Esophagus squamous epithelium (tissue), 5 donors: ENCODE measurements around the gene SPAG8. TPM values are rescaled to one million over a fixed set of nuclear protein-coding genes. Genes with fewer than 3 reads are reported as not detected.

Experiments
- DNase-seq: peaks from one replicate; lab custom pipeline; 2025; lab: John Stamatoyannopoulos, UW
- H3K27ac ChIP-seq, 4 donors: fragments of 200-600 bp; sonication (generic); one replicate each; pipeline ENCODE4 v1.5.1; 2016 to 2019; ENCODE audit warnings: mild to moderate bottlenecking in 1 of 4
- H3K27me3 ChIP-seq, 4 donors: fragments of 200-600 bp; sonication (generic); 1 replicate in 3 of 4; 2 replicates in 1 of 4; pipeline versions ENCODE4 v1.5.1 to v1.6.0; 2017 to 2021; ENCODE audit warnings: antibody characterized with exemption in 1 of 4
- H3K36me3 ChIP-seq, 3 donors: fragments of 200-600 bp; sonication (generic); one replicate each; pipeline ENCODE4 v1.5.1; 2016 to 2019
- H3K4me1 ChIP-seq, 3 donors: fragments of 200-600 bp; sonication (generic); one replicate each; pipeline ENCODE4 v1.5.1; 2017 to 2019
- H3K4me3 ChIP-seq, 4 donors: fragments of 200-600 bp; sonication (generic); 1 replicate in 3 of 4; 2 replicates in 1 of 4; pipeline ENCODE4 v1.5.1; 2016 to 2019; ENCODE audit warnings: mild to moderate bottlenecking in 2 of 4, moderate library complexity in 1 of 4
- H3K9me3 ChIP-seq, 3 donors: fragments of 200-600 bp; sonication (generic); one replicate each; pipeline ENCODE4 v1.5.1; 2016 to 2019
- POLR2A ChIP-seq, 4 donors: fragments of 450-650 bp; IDR thresholded peaks; one replicate each; pipeline ENCODE4 v1.6.1; 2017; ENCODE audit warnings: antibody characterized with exemption in 4 of 4, mild to moderate bottlenecking in 4 of 4, moderate library complexity in 3 of 4
- WGBS, 2 donors: methylation state at CpG; one replicate each; pipeline ENCODE4 v1.1.5; 2018; 5-methylcytosine and 5-hydroxymethylcytosine counted together
- intact Hi-C: fragments of 100-400 bp; cut with DNase I; formaldehyde crosslinking; loops from one replicate; pipeline ENCODE4 v1.15.0; 2022
- total RNA-seq, 4 donors: library from RNA; depleted of rRNA; stranded (reverse); fragments of >200 nt; gene quantifications; one replicate each; pipeline ENCODE4 v1.1.0, GENCODE V29; 2016
- TF ChIP-seq, protein P1 (sequence below), 6 experiments: fragments of 450-650 bp in 4 of 6; fragments of 200-600 bp in 2 of 6; sonication (generic) in 2 of 6; IDR thresholded peaks; one replicate each; pipeline ENCODE4 v1.5.1; 2016 to 2019; ENCODE audit warnings: antibody characterized with exemption in 6 of 6, mild to moderate bottlenecking in 4 of 6, moderate library complexity in 4 of 6
- donor health status: DM: yes; HTN: yes; CAD: no.

SPAG8 gene
- total RNA-seq, 4 donors from 2014 or later, result not detected

DNA sequence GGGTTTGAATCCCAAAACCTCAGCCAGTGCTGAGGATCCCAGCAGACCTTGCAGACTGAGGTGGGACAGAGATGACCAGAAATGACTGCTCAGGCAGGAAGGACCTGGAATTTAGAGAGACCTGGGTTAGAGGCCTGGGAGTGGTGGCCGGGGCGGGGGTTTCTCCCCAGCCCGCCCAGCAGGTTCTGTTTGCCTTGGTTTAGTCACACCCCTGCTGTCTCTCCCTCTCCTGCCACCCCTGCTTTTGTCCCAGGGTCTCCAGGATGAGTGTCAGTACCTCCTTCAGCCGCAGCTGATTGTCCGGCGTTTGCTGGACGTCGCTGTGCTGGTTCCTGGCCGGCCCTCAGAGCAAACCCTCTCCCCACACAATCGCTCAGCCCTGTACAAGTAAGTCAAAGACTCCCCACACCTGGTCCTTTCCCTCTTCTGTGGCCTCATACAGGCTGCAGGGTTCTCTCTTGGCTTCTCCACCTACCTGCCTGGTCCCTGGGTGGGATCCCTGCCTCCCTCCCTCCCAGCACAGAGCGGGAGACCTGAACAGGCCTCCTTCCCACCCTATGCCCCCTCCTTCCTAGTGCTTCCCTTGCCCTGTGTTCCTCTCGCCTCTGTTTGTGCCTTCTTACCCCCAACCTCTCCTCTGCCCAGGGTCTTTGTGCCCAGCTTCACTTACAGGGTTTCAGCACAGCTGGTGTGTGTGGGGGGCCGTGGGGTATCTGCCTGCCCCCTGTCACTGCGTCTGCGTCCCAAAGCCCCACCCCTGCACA, 29.0 kb upstream of the SPAG8 start:
- intact Hi-C loops, result no loop called here
- DNase-seq, result no peak
- TF ChIP-seq, protein P1, sequence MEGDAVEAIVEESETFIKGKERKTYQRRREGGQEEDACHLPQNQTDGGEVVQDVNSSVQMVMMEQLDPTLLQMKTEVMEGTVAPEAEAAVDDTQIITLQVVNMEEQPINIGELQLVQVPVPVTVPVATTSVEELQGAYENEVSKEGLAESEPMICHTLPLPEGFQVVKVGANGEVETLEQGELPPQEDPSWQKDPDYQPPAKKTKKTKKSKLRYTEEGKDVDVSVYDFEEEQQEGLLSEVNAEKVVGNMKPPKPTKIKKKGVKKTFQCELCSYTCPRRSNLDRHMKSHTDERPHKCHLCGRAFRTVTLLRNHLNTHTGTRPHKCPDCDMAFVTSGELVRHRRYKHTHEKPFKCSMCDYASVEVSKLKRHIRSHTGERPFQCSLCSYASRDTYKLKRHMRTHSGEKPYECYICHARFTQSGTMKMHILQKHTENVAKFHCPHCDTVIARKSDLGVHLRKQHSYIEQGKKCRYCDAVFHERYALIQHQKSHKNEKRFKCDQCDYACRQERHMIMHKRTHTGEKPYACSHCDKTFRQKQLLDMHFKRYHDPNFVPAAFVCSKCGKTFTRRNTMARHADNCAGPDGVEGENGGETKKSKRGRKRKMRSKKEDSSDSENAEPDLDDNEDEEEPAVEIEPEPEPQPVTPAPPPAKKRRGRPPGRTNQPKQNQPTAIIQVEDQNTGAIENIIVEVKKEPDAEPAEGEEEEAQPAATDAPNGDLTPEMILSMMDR (IDR thresholded peaks at IDR 0.05), result no peak
- TF ChIP-seq POLR2A (IDR thresholded peaks at IDR 0.05), result no peak

DNA sequence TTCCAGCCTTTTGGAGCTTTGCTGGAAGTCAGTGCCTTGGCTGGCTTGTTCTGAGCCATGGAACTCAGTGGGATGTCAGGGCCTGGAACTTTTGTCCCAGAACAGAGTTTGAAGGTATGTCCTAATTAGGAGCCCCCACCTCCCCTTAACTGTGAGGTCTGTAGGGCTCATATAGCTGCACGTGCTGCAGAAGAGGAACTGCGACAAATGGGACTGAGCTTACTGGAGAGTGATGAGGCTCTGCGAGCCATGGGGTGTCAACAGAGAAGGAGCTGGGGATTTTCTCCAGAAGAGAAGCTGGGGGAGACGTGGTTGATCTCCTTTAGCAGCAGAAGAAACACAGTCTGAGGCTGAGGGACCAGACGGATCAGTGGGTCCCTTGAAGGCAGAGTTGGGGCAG, 27.9 kb upstream of the SPAG8 start:
- 83 to 100% methylated on average over 2 to 5 of the region's 5 CpGs for WGBS, 2 donors
- H3K4me3 ChIP-seq, result no peak overlapping the region
- peaks cover 12 to 29% (median 14%) of the 10 kb centered on the region in 3 donors for H3K4me1 ChIP-seq
- H3K36me3 ChIP-seq, result no peaks in the 10 kb centered on the region
- TF ChIP-seq, protein P1 (IDR thresholded peaks at IDR 0.05), result no peak
- no peak for TF ChIP-seq POLR2A (IDR thresholded peaks at IDR 0.05)
- intact Hi-C loops, result no loop called here
- peaks cover 0 to 57% (median 0%) of the 10 kb centered on the region in 4 donors for H3K27me3 ChIP-seq
- no peak for DNase-seq
- no peaks in the 10 kb centered on the region for H3K9me3 ChIP-seq
- H3K27ac ChIP-seq, result no peak overlapping the region

More for the DNA sequence above, 29.0 kb upstream of the SPAG8 start:
- 92 to 94% methylated on average over 13 to 14 of the region's 15 CpGs for WGBS, 2 donors
- Histone ChIP-seq H3K4me3 (no peak overlapping the region), H3K4me1 (peaks cover 23 to 38% (median 26%) of the 10 kb centered on the region in 3 donors), H3K27me3 (peaks cover 0 to 58% (median 0%) of the 10 kb centered on the region in 4 donors), H3K27ac (no peak overlapping the region), H3K9me3 (no peaks in the 10 kb centered on the region), H3K36me3 (no peaks in the 10 kb centered on the region)

DNA sequence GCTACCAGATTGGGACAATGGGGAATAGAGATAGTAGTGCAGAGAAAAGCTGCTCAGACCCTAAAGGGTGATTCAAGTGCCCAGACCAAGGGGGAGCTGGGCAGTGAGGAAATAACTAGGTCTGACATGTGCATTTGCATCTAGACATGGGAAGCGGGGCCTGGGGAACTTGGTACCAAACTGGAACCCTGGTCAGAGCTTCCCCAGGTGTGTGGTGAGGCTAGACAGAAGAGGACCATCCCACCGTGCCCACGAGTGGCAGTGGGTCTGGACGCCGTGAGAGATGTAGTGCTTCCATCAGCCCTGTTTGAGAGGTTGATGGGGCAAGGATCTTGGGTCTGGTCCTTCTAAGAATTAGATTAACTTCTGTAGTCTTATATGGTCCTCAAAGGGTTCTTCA, 24.5 kb upstream of the SPAG8 start:
- no peak overlapping the region for H3K4me3 ChIP-seq
- TF ChIP-seq POLR2A (IDR thresholded peaks at IDR 0.05), result no peak
- TF ChIP-seq, protein P1 (IDR thresholded peaks at IDR 0.05), result no peak
- H3K36me3 ChIP-seq, result no peaks in the 10 kb centered on the region
- no peaks in the 10 kb centered on the region for H3K9me3 ChIP-seq
- intact Hi-C loops, result no loop called here
- H3K27me3 ChIP-seq, result peaks cover 0 to 38% (median 0%) of the 10 kb centered on the region in 4 donors
- no peak overlapping the region for H3K27ac ChIP-seq
- WGBS, 2 donors, result 90 to 91% methylated on average over 5 of the region's 5 CpGs
- peaks cover 5 to 31% (median 11%) of the 10 kb centered on the region in 3 donors for H3K4me1 ChIP-seq
- DNase-seq, result no peak

DNA sequence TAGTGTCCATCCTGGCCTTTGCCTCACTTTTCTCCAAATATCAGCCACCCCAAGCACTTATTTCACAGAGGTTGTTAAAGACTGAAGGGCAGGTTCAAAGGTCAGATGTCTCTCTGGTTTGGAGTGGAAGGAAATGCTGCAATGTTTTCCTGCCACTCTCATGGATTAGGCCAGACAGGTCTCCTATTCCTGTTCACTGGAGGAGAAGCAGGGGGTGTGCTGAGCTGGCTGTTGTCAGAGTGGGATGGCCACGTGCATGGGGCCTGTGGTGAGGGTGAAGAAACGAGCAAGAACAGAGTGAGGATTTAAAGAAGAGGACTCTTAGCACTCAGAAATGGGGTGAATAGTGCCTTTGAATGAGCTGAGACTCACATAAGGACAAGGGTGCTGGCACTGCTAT, 23.7 kb upstream of the SPAG8 start:
- peaks cover 0 to 30% (median 0%) of the 10 kb centered on the region in 4 donors for H3K27me3 ChIP-seq
- no peaks in the 10 kb centered on the region for H3K36me3 ChIP-seq
- 81 to 85% methylated on average over 2 of the region's 2 CpGs for WGBS, 2 donors
- H3K4me3 ChIP-seq, result no peak overlapping the region
- peaks cover 5 to 39% (median 11%) of the 10 kb centered on the region in 3 donors for H3K4me1 ChIP-seq
- no peak for TF ChIP-seq POLR2A (IDR thresholded peaks at IDR 0.05)
- no peak overlapping the region for H3K27ac ChIP-seq
- no peak for DNase-seq
- intact Hi-C loops, result no loop called here
- no peaks in the 10 kb centered on the region for H3K9me3 ChIP-seq

DNA sequence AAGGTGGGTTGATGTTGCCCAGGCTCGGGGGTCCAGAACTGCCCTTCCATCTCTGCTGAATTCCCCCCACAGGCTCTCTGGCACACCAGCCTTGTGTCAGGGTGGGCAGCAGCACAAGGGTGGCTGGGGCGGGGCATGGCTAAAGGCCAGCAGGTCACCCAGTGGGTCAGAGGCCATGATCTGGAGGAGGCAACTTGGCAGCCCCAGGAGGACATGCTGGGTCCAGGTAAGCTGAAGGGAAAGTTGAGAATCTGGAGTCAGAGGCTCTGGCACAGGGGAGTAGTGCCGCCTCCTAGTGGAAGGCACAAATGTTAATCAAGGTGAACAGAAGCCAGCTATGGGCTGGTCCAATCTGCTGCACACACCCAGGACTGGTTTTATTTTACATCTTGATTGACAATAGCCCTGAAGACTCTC, 23.2 kb upstream of the SPAG8 start:
- Histone ChIP-seq H3K27me3 (peaks cover 0 to 24% (median 0%) of the 10 kb centered on the region in 4 donors), H3K36me3 (no peaks in the 10 kb centered on the region), H3K27ac (no peak overlapping the region), H3K9me3 (no peaks in the 10 kb centered on the region), H3K4me3 (no peak overlapping the region), H3K4me1 (peaks cover 8 to 44% (median 11%) of the 10 kb centered on the region in 3 donors)
- intact Hi-C loops, result no loop called here
- WGBS, 2 donors, result 100% methylated on average over 1 of the region's 3 CpGs
- DNase-seq, result no peak
- TF ChIP-seq, protein P1 (IDR thresholded peaks at IDR 0.05), result peak in 3 of 6 experiments; percentile 6 to 40 (median 9)
- TF ChIP-seq POLR2A (IDR thresholded peaks at IDR 0.05), result no peak
